Measurements from ENCODE around the gene HUNK. TPM values are rescaled to one million over a fixed set of nuclear protein-coding genes. Genes with fewer than 3 reads are reported as not detected.

The HUNK gene
- total RNA-seq, 1 experiment from 2014 or later, result 4.8 TPM

- no peaks in the 10 kb centered on the region for H3K9me3 Mint-ChIP-seq (ENCODE audit: unreplicated experiment)
- Histone ChIP-seq H3K4me3 (ENCODE audit: low read depth, low read length) (no peak overlapping the region), H3K27me3 (replicated peaks; ENCODE audit: control insufficient read depth, insufficient read depth, low read length) (no peaks in the 10 kb centered on the region), H3K9me3 (no peaks in the 10 kb centered on the region), H3K36me3 (ENCODE audit: control insufficient read depth, insufficient read depth, low read length) (no peaks in the 10 kb centered on the region), H3K4me1 (no peaks in the 10 kb centered on the region)
- no peak overlapping the region for H3K27ac Mint-ChIP-seq (ENCODE audit: unreplicated experiment)
- BruUV-seq (replicated peaks), result no TSS peak
- ChIA-PET CTCF (no interaction called here), POLR2A (no interaction called here)
- TF ChIP-seq CTCF (IDR thresholded peaks at IDR 0.05; ENCODE audit: insufficient read depth in 1 of 2, low read depth in 1 of 2, low read length in 1 of 2, severe bottlenecking in 1 of 2, unreplicated experiment in 1 of 2), result no peak
- H3K4me3 Mint-ChIP-seq (ENCODE audit: unreplicated experiment), result no peak overlapping the region
- peaks cover 11% of the 10 kb centered on the region for H3K36me3 Mint-ChIP-seq (ENCODE audit: insufficient read depth, unreplicated experiment)
- intact Hi-C loops (cut with micrococcal nuclease; ENCODE audit: unreplicated experiment), result loop anchor here (10.0 kb wide), 1 partner anchor 66 kb away; no protein-coding TSS in a partner anchor
- H3K4me1 Mint-ChIP-seq (ENCODE audit: low read depth, unreplicated experiment), result peaks cover 12% of the 10 kb centered on the region
- H3K27me3 Mint-ChIP-seq (ENCODE audit: insufficient read depth, unreplicated experiment), result no peaks in the 10 kb centered on the region
- DNase-seq, result no peak
Observed at GRCh38 chr21:31878831-31879230, 6.0 kb downstream of the HUNK start.

- POLR2A ChIA-PET, result no interaction called here
Observed at GRCh38 chr21:31879241-31879650, 6.4 kb downstream of the HUNK start.

GRCh38 chr21:31879911-31880310 is 7.1 kb downstream of the HUNK start:
- CTCF ChIA-PET, result no interaction called here
- H3K4me3 ChIP-seq (ENCODE audit: low read depth, low read length), result no peak overlapping the region
- Mint-ChIP-seq H3K9me3 (ENCODE audit: unreplicated experiment) (no peaks in the 10 kb centered on the region), H3K27ac (ENCODE audit: unreplicated experiment) (no peak overlapping the region), H3K36me3 (ENCODE audit: insufficient read depth, unreplicated experiment) (peaks cover 11% of the 10 kb centered on the region), H3K4me1 (ENCODE audit: low read depth, unreplicated experiment) (peaks cover 12% of the 10 kb centered on the region), H3K27me3 (ENCODE audit: insufficient read depth, unreplicated experiment) (no peaks in the 10 kb centered on the region), H3K4me3 (ENCODE audit: unreplicated experiment) (no peak overlapping the region)
- no TSS peak for BruUV-seq (replicated peaks)
- intact Hi-C loops (cut with micrococcal nuclease; ENCODE audit: unreplicated experiment), result loop anchor here (10.0 kb wide), 1 partner anchor 65 kb away; no protein-coding TSS in a partner anchor
- no peak for TF ChIP-seq CTCF (IDR thresholded peaks at IDR 0.05; ENCODE audit: insufficient read depth in 1 of 2, low read depth in 1 of 2, low read length in 1 of 2, severe bottlenecking in 1 of 2, unreplicated experiment in 1 of 2)
- H3K27me3 ChIP-seq (replicated peaks; ENCODE audit: control insufficient read depth, insufficient read depth, low read length), result no peaks in the 10 kb centered on the region
- no peaks in the 10 kb centered on the region for H3K9me3 ChIP-seq
- POLR2A ChIA-PET, result no interaction called here
- no peaks in the 10 kb centered on the region for H3K36me3 ChIP-seq (ENCODE audit: control insufficient read depth, insufficient read depth, low read length)
- no peak for DNase-seq
- H3K4me1 ChIP-seq, result no peaks in the 10 kb centered on the region

More at GRCh38 chr21:31879241-31879650, 6.4 kb downstream of the HUNK start:
- DNase-seq, result no peak
- Mint-ChIP-seq H3K4me1 (ENCODE audit: low read depth, unreplicated experiment) (peaks cover 12% of the 10 kb centered on the region), H3K9me3 (ENCODE audit: unreplicated experiment) (no peaks in the 10 kb centered on the region), H3K36me3 (ENCODE audit: insufficient read depth, unreplicated experiment) (peaks cover 11% of the 10 kb centered on the region), H3K27me3 (ENCODE audit: insufficient read depth, unreplicated experiment) (no peaks in the 10 kb centered on the region), H3K4me3 (ENCODE audit: unreplicated experiment) (no peak overlapping the region), H3K27ac (ENCODE audit: unreplicated experiment) (no peak overlapping the region)
- intact Hi-C loops (cut with micrococcal nuclease; ENCODE audit: unreplicated experiment), result loop anchor here (10.0 kb wide), 1 partner anchor 66 kb away; no protein-coding TSS in a partner anchor
- H3K36me3 ChIP-seq (ENCODE audit: control insufficient read depth, insufficient read depth, low read length), result no peaks in the 10 kb centered on the region
- CTCF ChIA-PET, result no interaction called here
- no peaks in the 10 kb centered on the region for H3K27me3 ChIP-seq (replicated peaks; ENCODE audit: control insufficient read depth, insufficient read depth, low read length)
- H3K4me3 ChIP-seq (ENCODE audit: low read depth, low read length), result no peak overlapping the region
- TF ChIP-seq CTCF (IDR thresholded peaks at IDR 0.05; ENCODE audit: insufficient read depth in 1 of 2, low read depth in 1 of 2, low read length in 1 of 2, severe bottlenecking in 1 of 2, unreplicated experiment in 1 of 2), result no peak
- no peaks in the 10 kb centered on the region for H3K4me1 ChIP-seq
- BruUV-seq (replicated peaks), result no TSS peak
- no peaks in the 10 kb centered on the region for H3K9me3 ChIP-seq
